8988T (cell line): Measurements from ENCODE around the gene ADRA1B.
A peak's percentile ranks its signal among the peaks of the same experiment; 100 is the strongest.

Experiments used
- DNase-seq: peaks from one replicate; pipeline ENCODE4 v3.0.0; 2011

ADRA1B gene

GRCh38 chr5:159915904-159916840 lies at the start of gene ADRA1B:
Gene ADRA1B (plus strand): TSS chr5:159916482. CDS start chr5:159916906, 424 bp downstream.
- DNase-seq, result peak; percentile 96

- no peak for DNase-seq
Observed at GRCh38 chr5:159873680-159874079, 42.6 kb upstream of the ADRA1B start.

- DNase-seq, result no peak
Observed at GRCh38 chr5:159874263-159874662, 42.0 kb upstream of the ADRA1B start.

GRCh38 chr5:159877016-159877415 lies 39.3 kb upstream of the ADRA1B start:
- no peak for DNase-seq

GRCh38 chr5:159877894-159878448 lies 38.3 kb upstream of the ADRA1B start:
- no peak for DNase-seq

GRCh38 chr5:159878988-159879471 lies 37.3 kb upstream of the ADRA1B start:
- DNase-seq, result no peak

GRCh38 chr5:159880676-159881075 lies 35.6 kb upstream of the ADRA1B start:
- no peak for DNase-seq

- DNase-seq, result no peak
Observed at GRCh38 chr5:159881967-159882366, 34.3 kb upstream of the ADRA1B start.

- no peak for DNase-seq
Observed at GRCh38 chr5:159883522-159883950, 32.7 kb upstream of the ADRA1B start.

GRCh38 chr5:159884917-159885620 lies 31.2 kb upstream of the ADRA1B start:
- DNase-seq, result no peak

- DNase-seq, result no peak
Observed at GRCh38 chr5:159886296-159886695, 30.0 kb upstream of the ADRA1B start.

- DNase-seq, result no peak
Observed at GRCh38 chr5:159887050-159887449, 29.2 kb upstream of the ADRA1B start.

- no peak for DNase-seq
Observed at GRCh38 chr5:159888860-159889259, 27.4 kb upstream of the ADRA1B start.

GRCh38 chr5:159890141-159890540 lies 26.1 kb upstream of the ADRA1B start:
- no peak for DNase-seq

GRCh38 chr5:159891371-159891770 lies 24.9 kb upstream of the ADRA1B start:
- DNase-seq, result no peak

GRCh38 chr5:159893040-159893695 lies 23.1 kb upstream of the ADRA1B start:
- no peak for DNase-seq

- no peak for DNase-seq
Observed at GRCh38 chr5:159894149-159894720, 22.0 kb upstream of the ADRA1B start.

GRCh38 chr5:159897786-159898393 lies 18.4 kb upstream of the ADRA1B start:
- no peak for DNase-seq

- DNase-seq, result no peak
Observed at GRCh38 chr5:159899067-159900049, 16.9 kb upstream of the ADRA1B start.

- no peak for DNase-seq
Observed at GRCh38 chr5:159901308-159901707, 15.0 kb upstream of the ADRA1B start.

GRCh38 chr5:159901772-159902171 lies 14.5 kb upstream of the ADRA1B start:
- DNase-seq, result no peak
